Ascending aorta (tissue), 2 donors: ENCODE results near the gene SLIT3. TPM values are rescaled to one million over a fixed set of nuclear protein-coding genes. Genes with fewer than 3 reads are reported as not detected.

ENCODE experiments used
- DNase-seq, 2 donors: peaks; one replicate each; pipeline ENCODE4 v3.0.0-alpha.2; 2019; ENCODE audit warnings: low spot score in 2 of 2
- H3K27ac ChIP-seq, 2 donors: fragments of 200-600 bp; sonication (generic); one replicate each; pipeline ENCODE4 v1.5.1; 2016 to 2017; ENCODE audit warnings: mild to moderate bottlenecking in 1 of 2
- H3K27me3 ChIP-seq: fragments of 200-600 bp; sonication (generic); one replicate; pipeline ENCODE4 v1.5.1; 2017
- H3K36me3 ChIP-seq, 2 donors: fragments of 200-600 bp; sonication (generic); one replicate each; pipeline ENCODE4 v1.5.1; 2016
- H3K4me1 ChIP-seq, 2 donors: fragments of 200-600 bp; sonication (generic); one replicate each; pipeline ENCODE4 v1.5.1; 2016 to 2017; ENCODE audit warnings: mild to moderate bottlenecking in 1 of 2
- H3K4me3 ChIP-seq, 2 donors: fragments of 200-600 bp; sonication (generic); one replicate each; pipeline ENCODE4 v1.5.1; 2016 to 2017; ENCODE audit warnings: mild to moderate bottlenecking in 1 of 2
- H3K9me3 ChIP-seq, 2 donors: fragments of 200-600 bp; sonication (generic); one replicate each; pipeline ENCODE4 v1.5.1; 2016
- intact Hi-C: fragments of 100-400 bp; cut with DNase I; formaldehyde crosslinking; loops from one replicate; pipeline ENCODE4 v1.15.1; 2023
- total RNA-seq: library from RNA; depleted of rRNA; stranded (reverse); fragments of >200 nt; gene quantifications from one replicate; pipeline ENCODE4 v1.1.0, GENCODE V29; 2016
- TF ChIP-seq, protein P1 (sequence below), 3 experiments: fragments of 200-600 bp in 2 of 3; fragments of 450-650 bp in 1 of 3; sonication (generic) in 2 of 3; IDR thresholded peaks; one replicate each; pipeline ENCODE4 v1.5.1; 2016 to 2019; ENCODE audit warnings: antibody characterized with exemption in 3 of 3, mild to moderate bottlenecking in 1 of 3, moderate library complexity in 1 of 3

The SLIT3 gene
- total RNA-seq, 1 donor from 2014 or later: 128 TPM

GRCh38 chr5:168946363-168946762 is 354.6 kb downstream of the SLIT3 start:
- Histone ChIP-seq H3K36me3 (no peaks in the 10 kb centered on the region), H3K27me3 (no peaks in the 10 kb centered on the region), H3K27ac (no peak overlapping the region), H3K4me3 (no peak overlapping the region), H3K9me3 (no peaks in the 10 kb centered on the region), H3K4me1 (no peaks in the 10 kb centered on the region)
- peak in 1 of 2 donors; percentile 44 for DNase-seq
- TF ChIP-seq, protein P1, sequence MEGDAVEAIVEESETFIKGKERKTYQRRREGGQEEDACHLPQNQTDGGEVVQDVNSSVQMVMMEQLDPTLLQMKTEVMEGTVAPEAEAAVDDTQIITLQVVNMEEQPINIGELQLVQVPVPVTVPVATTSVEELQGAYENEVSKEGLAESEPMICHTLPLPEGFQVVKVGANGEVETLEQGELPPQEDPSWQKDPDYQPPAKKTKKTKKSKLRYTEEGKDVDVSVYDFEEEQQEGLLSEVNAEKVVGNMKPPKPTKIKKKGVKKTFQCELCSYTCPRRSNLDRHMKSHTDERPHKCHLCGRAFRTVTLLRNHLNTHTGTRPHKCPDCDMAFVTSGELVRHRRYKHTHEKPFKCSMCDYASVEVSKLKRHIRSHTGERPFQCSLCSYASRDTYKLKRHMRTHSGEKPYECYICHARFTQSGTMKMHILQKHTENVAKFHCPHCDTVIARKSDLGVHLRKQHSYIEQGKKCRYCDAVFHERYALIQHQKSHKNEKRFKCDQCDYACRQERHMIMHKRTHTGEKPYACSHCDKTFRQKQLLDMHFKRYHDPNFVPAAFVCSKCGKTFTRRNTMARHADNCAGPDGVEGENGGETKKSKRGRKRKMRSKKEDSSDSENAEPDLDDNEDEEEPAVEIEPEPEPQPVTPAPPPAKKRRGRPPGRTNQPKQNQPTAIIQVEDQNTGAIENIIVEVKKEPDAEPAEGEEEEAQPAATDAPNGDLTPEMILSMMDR (IDR thresholded peaks at IDR 0.05): no peak
- intact Hi-C loops: no loop called here

DNA sequence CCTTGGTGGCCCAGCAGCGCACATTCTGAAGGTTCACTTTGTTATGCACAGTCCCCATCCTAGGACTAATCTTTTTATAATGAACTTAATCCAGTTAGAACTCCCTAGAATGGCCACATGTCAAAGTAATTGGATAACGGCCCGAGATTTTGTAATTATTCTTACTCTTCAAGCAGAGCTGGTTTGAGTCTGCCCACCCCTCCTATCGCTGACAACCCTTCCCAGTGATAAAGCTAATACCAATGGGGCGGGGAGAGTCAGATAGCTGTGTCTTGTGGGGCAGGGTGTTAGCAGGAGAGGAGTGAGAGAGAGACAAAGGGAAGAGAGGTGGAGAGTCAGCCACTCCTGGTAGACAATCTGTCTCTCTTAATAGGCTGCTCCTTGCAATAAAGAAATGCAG is 356.9 kb downstream of the SLIT3 start:
- TF ChIP-seq, protein P1 (IDR thresholded peaks at IDR 0.05): no peak
- Histone ChIP-seq H3K27ac (no peak overlapping the region), H3K4me3 (no peak overlapping the region), H3K9me3 (no peaks in the 10 kb centered on the region), H3K27me3 (no peaks in the 10 kb centered on the region), H3K36me3 (no peaks in the 10 kb centered on the region), H3K4me1 (no peaks in the 10 kb centered on the region)
- DNase-seq: no peak
- intact Hi-C loops: no loop called here

- no peak overlapping the region for H3K27ac ChIP-seq
- no peak for DNase-seq
- no peaks in the 10 kb centered on the region for H3K27me3 ChIP-seq
- intact Hi-C loops: no loop called here
- no peaks in the 10 kb centered on the region for H3K9me3 ChIP-seq
- TF ChIP-seq, protein P1 (IDR thresholded peaks at IDR 0.05): no peak
- H3K4me3 ChIP-seq: no peak overlapping the region
- H3K36me3 ChIP-seq: no peaks in the 10 kb centered on the region
- H3K4me1 ChIP-seq: no peaks in the 10 kb centered on the region
Measured at GRCh38 chr5:168943091-168943884, 357.7 kb downstream of the SLIT3 start.

DNA sequence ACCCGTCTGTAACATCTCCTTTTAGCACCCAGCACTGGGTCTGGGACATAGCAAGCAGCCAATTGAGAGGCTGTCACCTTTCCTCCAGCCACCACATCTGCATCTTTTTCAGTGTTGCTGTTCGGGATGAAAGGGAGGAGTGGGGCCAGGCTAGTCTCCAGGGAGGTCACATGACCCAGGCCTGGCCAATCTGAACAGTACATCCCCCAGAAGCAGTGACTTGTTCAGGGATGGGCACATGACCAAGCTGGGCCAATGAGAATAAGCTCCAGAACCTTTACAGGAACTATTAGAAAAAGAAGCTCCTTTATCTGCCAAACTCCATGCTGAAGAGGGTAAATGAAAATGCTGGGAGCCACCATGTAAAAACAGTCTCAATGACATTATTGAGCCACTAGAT is 359.0 kb downstream of the SLIT3 start:
- TF ChIP-seq, protein P1 (IDR thresholded peaks at IDR 0.05): no peak
- intact Hi-C loops: no loop called here
- no peak for DNase-seq
- no peaks in the 10 kb centered on the region for H3K9me3 ChIP-seq
- H3K27ac ChIP-seq: no peak overlapping the region
- no peak overlapping the region for H3K4me3 ChIP-seq
- H3K36me3 ChIP-seq: no peaks in the 10 kb centered on the region
- no peaks in the 10 kb centered on the region for H3K27me3 ChIP-seq
- no peaks in the 10 kb centered on the region for H3K4me1 ChIP-seq

GRCh38 chr5:168940712-168941111 is 360.2 kb downstream of the SLIT3 start:
- Histone ChIP-seq H3K27ac (no peak overlapping the region), H3K4me3 (no peak overlapping the region), H3K9me3 (no peaks in the 10 kb centered on the region), H3K36me3 (no peaks in the 10 kb centered on the region), H3K4me1 (no peaks in the 10 kb centered on the region), H3K27me3 (no peaks in the 10 kb centered on the region)
- intact Hi-C loops: no loop called here
- TF ChIP-seq, protein P1 (IDR thresholded peaks at IDR 0.05): no peak
- DNase-seq: no peak
